T-helper 2 cell treated with Interferon-gamma antibody and Interleukin-4, amounts not matched to agents 5 μg/mL and 100 μg/mL, for 36 hours (primary cell): ENCODE results near the gene KLC1.

ENCODE experiments used
- DNase-seq: peaks from one replicate; pipeline ENCODE4 v3.0.0; 2021; ENCODE audit warnings: low spot score
- H3K27ac Mint-ChIP-seq: one replicate; pipeline ENCODE4 v1.8.0; 2021; ENCODE audit warnings: mild to moderate bottlenecking, mixed read lengths
- H3K27me3 Mint-ChIP-seq: one replicate; pipeline ENCODE4 v1.8.0; 2021; ENCODE audit warnings: low read depth, mixed read lengths
- H3K36me3 Mint-ChIP-seq: one replicate; pipeline ENCODE4 v1.8.0; 2021; ENCODE audit warnings: low read depth, mixed read lengths
- H3K4me1 Mint-ChIP-seq: one replicate; pipeline ENCODE4 v1.8.0; 2021; ENCODE audit warnings: low read depth, mixed read lengths
- H3K4me3 Mint-ChIP-seq: one replicate; pipeline ENCODE4 v1.8.0; 2022; ENCODE audit warnings: mild to moderate bottlenecking, moderate library complexity, mixed read lengths
- H3K9me3 Mint-ChIP-seq: one replicate; pipeline ENCODE4 v1.8.0; 2021; ENCODE audit warnings: mixed read lengths

KLC1 gene

DNA sequence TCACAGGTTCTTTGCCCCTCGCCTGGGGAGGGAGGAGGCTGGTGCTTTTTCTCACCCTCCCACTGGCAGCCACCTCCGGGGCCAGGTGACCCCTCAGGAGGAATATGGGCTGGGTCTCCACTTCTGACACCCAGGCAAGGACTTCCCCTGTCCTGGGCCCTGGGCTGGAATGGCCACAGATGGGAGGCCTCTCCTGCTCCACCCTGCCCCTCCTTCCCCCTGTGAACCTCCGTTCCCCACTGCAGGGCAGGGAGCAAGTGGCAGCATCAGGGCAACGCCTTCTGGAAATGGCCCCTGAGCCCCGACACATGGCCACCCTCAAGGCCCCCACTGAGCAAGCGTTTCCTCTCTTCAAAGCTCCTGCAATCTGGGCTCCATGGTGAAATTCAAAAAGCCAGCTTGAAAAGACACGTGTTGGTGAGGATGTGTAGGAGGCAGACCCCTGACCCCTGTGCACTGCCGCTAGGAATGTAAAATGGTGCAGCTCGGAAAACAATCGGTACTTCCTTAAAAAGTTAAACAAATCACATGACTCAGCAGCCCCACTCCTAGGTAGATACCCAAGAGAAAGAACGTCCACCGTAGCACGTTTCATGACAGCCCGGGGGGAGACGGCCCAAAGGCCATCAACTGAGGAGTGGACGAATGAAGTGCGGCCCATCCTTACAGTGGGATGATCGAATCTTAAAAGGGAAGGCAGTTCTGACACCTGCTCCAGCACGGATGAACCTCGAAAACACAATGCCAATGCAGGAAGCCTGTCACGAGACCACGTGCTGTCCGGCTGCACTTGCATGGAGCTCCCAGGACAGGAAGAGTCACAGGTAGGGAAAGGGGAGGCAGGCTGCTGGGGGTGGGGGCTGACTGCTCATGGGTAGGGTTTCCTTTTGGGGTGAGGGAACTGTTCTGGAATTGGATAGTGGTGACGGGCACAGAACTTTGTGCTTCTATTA, 74.7 kb downstream of the KLC1 start:
- no peak overlapping the region for H3K4me3 Mint-ChIP-seq
- H3K9me3 Mint-ChIP-seq, result no peaks in the 10 kb centered on the region
- no peak for DNase-seq
- H3K4me1 Mint-ChIP-seq, result no peaks in the 10 kb centered on the region
- no peaks in the 10 kb centered on the region for H3K27me3 Mint-ChIP-seq
- H3K36me3 Mint-ChIP-seq, result peaks cover 33% of the 10 kb centered on the region
- no peak overlapping the region for H3K27ac Mint-ChIP-seq

DNA sequence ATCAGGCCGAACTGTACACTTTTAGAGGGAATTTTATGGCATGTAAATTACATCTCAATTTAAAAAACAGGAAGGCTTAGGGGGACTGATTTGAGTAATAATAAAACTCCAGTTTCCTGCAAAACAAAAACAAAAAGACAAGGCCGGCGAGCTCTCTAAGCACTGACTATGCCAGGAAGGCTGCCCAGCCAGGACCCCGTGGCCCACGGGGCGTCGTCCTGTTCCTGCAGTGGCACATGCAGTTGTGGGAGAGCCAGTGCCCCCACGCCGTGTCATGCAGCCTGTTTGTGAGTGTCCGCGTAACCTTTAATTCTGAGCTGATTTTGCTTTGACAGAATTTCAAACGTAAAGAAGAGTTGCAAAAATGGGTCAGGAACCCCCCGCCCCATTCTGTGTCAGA, 75.7 kb downstream of the KLC1 start:
- Mint-ChIP-seq H3K27me3 (no peaks in the 10 kb centered on the region), H3K4me1 (no peaks in the 10 kb centered on the region), H3K36me3 (peaks cover 31% of the 10 kb centered on the region), H3K4me3 (no peak overlapping the region), H3K9me3 (no peaks in the 10 kb centered on the region), H3K27ac (no peak overlapping the region)
- DNase-seq, result no peak

GRCh38 chr14:103705118-103705503, 76.1 kb downstream of the KLC1 start:
- DNase-seq, result no peak
- Mint-ChIP-seq H3K27me3 (no peaks in the 10 kb centered on the region), H3K27ac (peak overlapping the region; percentile 49), H3K36me3 (peaks cover 28% of the 10 kb centered on the region), H3K9me3 (no peaks in the 10 kb centered on the region), H3K4me1 (no peaks in the 10 kb centered on the region), H3K4me3 (no peak overlapping the region)

DNA sequence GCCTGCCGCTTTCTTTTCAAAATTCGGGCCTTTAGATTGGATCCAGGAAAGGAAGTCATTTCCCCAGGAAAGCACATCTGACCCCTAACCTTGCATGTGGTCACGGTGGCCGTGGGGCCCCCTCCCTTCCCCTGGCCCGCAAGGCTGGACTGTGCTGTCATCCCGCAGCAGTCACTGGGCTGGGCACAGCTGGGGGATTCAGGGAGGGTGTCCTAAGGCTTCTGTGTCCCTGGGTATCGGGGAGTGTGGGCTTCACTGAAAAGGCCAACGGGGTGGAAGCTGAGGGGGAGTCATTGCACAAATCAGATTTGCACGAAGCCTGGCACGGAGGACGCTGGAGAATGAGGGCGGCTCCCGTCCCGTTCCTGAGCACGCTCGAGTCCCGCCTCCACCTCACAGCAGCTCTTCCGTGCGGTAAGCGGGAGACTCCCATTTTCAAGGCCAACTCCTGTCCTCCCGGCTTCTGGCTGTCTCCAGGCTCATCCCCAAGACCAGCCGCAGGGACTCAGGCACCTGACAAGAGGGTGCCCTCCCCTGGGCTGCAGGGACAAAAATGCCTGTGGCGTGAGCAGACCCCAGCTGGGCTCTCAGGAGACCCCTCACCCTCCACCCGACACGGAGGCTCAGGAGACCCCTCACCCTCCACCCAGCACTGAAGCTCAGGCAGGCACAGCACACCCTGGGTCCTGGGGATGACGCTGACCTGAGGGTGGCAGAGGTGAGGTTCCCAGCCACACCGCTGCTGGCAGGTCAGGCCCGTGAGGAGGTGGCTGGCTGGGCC, 76.7 kb downstream of the KLC1 start:
- no peak overlapping the region for H3K27ac Mint-ChIP-seq
- no peaks in the 10 kb centered on the region for H3K4me1 Mint-ChIP-seq
- no peak overlapping the region for H3K4me3 Mint-ChIP-seq
- no peak for DNase-seq
- peaks cover 29% of the 10 kb centered on the region for H3K36me3 Mint-ChIP-seq
- no peaks in the 10 kb centered on the region for H3K9me3 Mint-ChIP-seq
- no peaks in the 10 kb centered on the region for H3K27me3 Mint-ChIP-seq

DNA sequence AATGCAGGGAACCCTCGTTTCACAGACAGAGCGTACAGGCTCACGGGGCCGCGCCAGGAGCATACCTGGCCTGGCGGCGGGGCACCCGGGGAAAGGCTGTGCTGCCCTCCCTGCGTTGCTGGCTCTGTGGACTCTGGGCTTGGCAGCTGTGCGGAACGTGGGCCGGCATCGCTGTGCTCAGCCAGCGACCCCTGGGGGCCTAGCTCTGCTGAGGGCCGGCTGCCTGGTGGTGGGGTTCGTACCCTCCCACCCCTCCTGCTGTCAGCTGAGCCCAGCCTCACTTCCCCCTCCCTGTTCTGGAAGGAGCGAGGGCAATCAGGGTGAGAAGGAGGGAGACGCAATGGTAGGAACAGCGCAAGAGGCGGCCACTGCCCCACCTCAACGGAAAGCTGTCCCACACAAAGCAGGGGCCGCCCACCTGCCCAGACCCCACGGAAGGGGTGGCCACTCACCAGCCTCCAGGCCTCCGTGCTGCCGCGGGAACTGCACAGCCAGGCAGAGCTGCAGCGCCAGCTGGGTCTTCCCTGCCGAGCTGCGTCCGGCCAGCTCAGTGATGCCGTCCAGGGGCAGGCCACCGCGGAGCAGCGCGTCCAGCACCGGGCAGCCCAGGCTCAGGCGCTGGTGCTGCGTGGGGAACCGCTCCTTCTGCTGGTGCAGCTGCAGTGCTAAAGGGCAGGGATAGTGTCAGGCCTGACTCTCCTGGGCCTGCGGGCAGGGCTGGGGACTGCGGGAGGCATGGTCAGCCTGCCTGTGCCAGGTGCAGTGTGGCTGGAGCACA, 77.7 kb downstream of the KLC1 start:
- Mint-ChIP-seq H3K36me3 (peaks cover 34% of the 10 kb centered on the region), H3K27me3 (no peaks in the 10 kb centered on the region), H3K4me3 (no peak overlapping the region), H3K9me3 (no peaks in the 10 kb centered on the region), H3K27ac (no peak overlapping the region), H3K4me1 (no peaks in the 10 kb centered on the region)
- DNase-seq, result no peak

DNA sequence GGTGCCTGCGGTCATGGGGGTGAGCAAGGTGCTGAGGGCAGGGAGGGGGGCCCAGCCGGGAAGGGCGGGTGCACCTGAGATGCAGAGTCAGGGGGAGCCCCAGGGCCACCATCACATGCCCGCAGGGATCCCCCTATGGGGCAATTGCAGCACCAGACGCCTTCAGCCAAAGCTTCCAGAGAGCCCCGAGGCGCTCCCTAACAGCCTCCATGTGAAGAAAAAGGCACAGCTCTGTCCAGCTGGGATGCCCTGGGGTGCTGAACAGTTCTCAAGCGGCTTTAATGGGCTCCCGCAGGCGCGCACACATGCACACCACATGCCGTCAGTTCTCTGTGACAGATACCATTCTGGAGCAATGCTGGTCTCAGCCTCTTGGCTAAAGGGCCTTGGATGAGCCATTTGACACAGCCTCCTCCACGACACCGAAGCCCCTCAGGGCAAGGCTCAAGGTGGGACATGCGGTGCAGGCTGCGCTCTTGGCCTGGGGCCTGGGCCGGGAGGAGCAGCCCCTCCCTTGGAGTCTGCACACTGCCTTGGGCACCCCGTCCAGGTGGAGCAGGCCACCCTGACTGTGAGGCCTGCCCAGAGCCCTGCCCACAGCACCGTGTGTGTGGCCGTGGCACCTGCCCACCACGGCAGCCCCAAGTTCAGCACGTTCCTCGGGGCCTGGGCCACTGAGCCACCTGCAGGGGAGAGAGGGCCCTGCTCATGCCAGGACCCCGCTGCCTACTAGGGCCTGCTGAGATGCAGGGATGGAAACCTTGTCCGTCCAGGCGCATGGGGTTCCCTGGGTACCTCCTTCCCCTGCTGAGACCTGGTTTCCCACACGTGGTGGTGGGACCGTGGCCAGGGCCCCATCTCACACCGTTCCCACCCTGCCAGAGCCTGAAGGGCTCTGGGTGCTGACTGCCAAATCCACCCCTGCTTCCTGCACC, 78.6 kb downstream of the KLC1 start:
- Mint-ChIP-seq H3K27ac (peak overlapping the region; percentile 41), H3K4me3 (no peak overlapping the region), H3K4me1 (no peaks in the 10 kb centered on the region), H3K36me3 (peaks cover 31% of the 10 kb centered on the region), H3K9me3 (no peaks in the 10 kb centered on the region), H3K27me3 (no peaks in the 10 kb centered on the region)
- DNase-seq, result no peak

DNA sequence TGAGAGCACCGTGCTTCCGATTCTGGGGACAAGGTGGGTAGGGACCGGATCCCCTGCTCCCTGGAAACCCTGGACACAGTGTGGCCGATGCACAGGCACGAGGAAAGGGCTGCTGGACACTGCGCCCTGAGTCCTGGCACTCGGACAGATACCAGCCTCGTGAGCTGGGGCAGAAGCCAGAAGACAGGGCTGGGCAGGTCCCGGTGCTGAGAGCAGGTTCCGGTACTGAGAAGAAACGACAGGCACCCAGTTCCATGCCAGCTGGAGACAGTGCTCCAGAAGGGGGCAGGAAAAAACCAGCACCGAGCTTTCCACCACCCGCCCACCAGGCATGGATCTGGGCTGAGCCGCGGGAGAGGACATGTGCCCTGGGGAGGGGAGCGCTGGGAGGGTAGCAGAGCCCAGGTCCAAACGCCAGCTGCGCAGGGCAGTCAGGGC, 79.8 kb downstream of the KLC1 start:
- no peak overlapping the region for H3K27ac Mint-ChIP-seq
- no peaks in the 10 kb centered on the region for H3K9me3 Mint-ChIP-seq
- no peaks in the 10 kb centered on the region for H3K27me3 Mint-ChIP-seq
- no peak for DNase-seq
- H3K4me1 Mint-ChIP-seq, result peaks cover 7% of the 10 kb centered on the region
- no peak overlapping the region for H3K4me3 Mint-ChIP-seq
- H3K36me3 Mint-ChIP-seq, result peaks cover 25% of the 10 kb centered on the region

- no peak for DNase-seq
- no peak overlapping the region for H3K4me3 Mint-ChIP-seq
- H3K9me3 Mint-ChIP-seq, result no peaks in the 10 kb centered on the region
- H3K27ac Mint-ChIP-seq, result no peak overlapping the region
- H3K4me1 Mint-ChIP-seq, result peaks cover 10% of the 10 kb centered on the region
- H3K27me3 Mint-ChIP-seq, result no peaks in the 10 kb centered on the region
- H3K36me3 Mint-ChIP-seq, result peaks cover 24% of the 10 kb centered on the region
Observed at GRCh38 chr14:103709814-103710213, 80.8 kb downstream of the KLC1 start.

DNA sequence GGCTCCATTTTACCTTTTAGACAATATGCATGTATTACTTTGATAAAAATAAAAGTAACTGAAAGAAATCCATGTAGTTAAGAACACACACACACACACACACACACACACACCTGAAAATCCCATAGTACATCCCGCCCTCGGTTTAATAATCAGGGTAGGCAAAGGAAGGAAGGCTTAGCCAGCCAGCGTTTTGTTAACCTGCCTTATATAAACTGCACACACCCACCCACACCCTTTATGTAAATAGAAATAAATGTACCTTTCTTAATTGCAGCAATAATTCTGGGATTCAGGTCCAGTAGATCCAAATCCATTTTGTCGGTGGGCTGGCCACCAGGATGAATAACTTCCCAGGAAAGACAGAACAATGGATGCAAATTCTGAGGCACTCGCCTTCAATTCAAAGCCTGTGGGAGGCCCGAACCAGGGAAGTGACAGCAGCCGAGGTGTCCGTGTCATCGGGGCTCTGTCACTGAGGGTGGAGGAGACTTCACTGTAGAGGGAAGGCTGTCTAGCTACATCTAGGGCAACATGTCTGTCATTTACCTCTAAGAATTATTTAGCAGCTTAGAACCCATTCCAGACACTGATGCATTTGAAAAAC, 81.9 kb downstream of the KLC1 start:
- Mint-ChIP-seq H3K27ac (peak overlapping the region; percentile 5), H3K4me3 (no peak overlapping the region), H3K4me1 (peaks cover 10% of the 10 kb centered on the region), H3K9me3 (no peaks in the 10 kb centered on the region), H3K36me3 (peaks cover 22% of the 10 kb centered on the region), H3K27me3 (peaks cover 2% of the 10 kb centered on the region)
- DNase-seq, result no peak

DNA sequence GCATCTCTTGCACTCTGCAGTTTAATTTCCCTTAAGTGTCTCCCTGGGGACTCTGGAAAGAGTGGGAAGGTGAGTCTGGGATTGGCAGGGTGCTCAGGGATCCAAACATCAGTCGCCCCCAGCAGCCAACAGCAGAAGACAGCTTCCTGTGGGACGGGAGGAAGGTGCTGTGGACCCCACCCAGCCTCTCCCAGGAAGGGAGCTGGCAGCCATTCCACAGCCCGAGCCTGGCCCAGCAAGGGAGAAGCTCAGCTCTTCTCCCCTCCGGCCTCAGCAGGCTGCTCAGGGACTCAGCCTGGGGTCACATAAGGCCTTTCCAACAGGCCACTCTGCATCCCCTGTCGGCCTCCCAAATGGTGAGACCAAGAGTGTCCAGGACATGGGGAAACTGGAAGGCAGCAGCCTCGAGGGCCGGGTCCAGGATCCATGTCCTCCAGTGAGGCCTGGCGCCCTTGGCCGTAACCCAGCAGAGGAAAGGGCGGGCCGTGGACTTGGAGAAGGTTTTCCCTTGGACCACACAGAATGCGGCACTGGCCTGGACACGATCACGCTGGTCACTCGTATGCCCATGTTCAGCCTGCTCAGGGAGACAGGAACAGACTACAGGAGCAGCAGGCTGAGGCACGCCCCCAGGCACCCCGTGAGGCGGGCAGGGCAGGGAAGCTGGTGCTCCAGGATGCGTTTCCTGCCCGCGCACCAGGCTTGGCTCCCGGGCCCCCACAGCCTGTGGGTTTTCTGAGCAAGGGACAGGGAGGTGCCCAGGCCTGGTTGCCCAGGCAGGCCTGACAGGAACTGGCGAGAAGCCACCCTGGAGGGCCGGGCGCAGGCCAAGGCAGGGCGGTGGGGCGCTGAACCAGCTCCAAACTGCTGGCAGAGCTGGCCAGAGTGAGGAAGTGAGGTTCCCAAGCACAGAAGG, 82.8 kb downstream of the KLC1 start:
- no peak overlapping the region for H3K4me3 Mint-ChIP-seq
- no peak for DNase-seq
- no peaks in the 10 kb centered on the region for H3K9me3 Mint-ChIP-seq
- H3K27me3 Mint-ChIP-seq, result peaks cover 2% of the 10 kb centered on the region
- H3K27ac Mint-ChIP-seq, result no peak overlapping the region
- H3K36me3 Mint-ChIP-seq, result peaks cover 22% of the 10 kb centered on the region
- peaks cover 10% of the 10 kb centered on the region for H3K4me1 Mint-ChIP-seq

DNA sequence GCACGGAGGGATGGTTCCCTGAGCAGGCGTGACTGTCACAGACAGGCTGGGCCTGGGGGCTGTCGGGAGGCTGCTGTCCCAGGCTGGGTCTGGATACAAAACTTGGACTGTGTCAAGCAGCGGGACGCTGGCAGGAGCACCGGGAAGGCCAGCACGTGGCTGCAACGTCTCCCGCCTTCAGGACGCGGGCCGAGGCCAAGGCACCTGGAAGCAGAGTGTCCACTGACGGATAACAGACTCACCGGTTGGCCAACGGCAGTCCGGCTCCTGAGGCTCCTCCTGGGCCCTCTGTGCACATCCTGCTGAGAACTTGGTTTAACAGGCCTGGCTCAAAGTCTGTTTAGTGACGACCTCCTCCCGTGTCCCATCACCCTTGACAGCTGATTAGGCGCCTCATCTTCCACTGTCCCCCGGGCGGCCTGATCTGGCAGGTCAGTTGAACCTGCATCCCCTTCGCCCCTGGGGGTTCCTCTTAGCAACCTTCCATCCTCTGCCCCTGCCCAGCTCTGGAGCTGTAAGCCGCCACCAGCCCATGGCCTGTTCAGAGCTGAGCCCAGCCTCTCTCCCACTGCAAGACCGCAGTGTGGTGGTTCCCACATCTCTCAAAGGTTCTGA, 83.7 kb downstream of the KLC1 start:
- Mint-ChIP-seq H3K4me1 (peaks cover 16% of the 10 kb centered on the region), H3K9me3 (no peaks in the 10 kb centered on the region), H3K36me3 (peaks cover 22% of the 10 kb centered on the region), H3K27me3 (peaks cover 2% of the 10 kb centered on the region), H3K27ac (peak overlapping the region; percentile 58), H3K4me3 (peak overlapping the region; percentile 92)
- DNase-seq, result no peak
